ENCODE results near the gene DCC.
"Not testable (repeated sequence)": the region's sequence is repeated elsewhere in the genome, so short reads cannot be mapped to it uniquely, and the experiment has no call there.

The DCC gene

DNA sequence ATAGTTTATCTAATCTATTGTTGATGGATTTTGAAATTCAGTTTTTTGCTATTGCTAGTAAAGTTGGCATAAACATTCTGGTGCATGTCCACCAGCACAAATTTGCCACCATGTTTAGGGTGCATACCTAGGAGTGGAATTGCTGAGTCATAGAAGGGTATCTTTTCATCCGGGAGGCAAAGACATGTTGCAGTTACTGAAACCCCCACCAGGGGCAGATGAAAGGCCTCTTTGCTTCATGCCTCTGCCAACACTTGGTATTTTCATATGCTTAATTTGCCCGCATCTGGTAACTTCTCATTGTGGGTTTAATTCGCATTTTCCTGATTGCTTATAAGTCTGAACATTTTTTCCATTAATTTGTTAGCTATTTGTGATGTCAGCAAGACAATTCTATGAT, 8.2 kb downstream of the DCC start:
- Histone ChIP-seq H3K79me2 (ENCODE audit: control insufficient read depth, insufficient read depth, low read length, unreplicated experiment) (no peaks in the 10 kb centered on the region), H2AFZ (ENCODE audit: low read length, unreplicated experiment) (no peak overlapping the region), H3K4me3 (ENCODE audit: low read depth, low read length) (no peak overlapping the region), H3K27ac (ENCODE audit: low read depth, low read length) (no peak overlapping the region), H3K27me3 (ENCODE audit: insufficient read depth, low read length) (no peaks in the 10 kb centered on the region), H3K36me3 (ENCODE audit: insufficient read depth, low read length) (no peaks in the 10 kb centered on the region), H3K4me1 (ENCODE audit: control insufficient read depth, insufficient read depth, low read length, unreplicated experiment) (no peaks in the 10 kb centered on the region)

DNA sequence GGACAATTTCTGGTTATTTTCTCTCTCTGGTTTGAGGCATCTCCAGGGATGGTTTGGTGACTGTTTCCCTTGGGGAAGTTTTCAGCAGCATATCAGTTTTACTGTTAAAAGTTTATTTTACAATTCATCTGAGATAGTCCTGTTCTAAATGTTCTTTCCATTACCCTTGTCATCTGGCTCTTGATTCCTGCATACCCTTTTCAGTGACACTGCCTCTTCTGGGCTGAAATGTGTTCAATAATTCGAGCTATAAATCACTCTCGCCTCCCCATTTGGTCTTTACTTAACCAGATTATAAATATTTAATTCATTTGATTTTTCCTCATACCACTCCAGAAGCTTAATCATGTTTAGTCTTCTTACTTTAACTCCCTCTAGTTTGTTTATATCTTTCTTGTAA, 9.5 kb downstream of the DCC start:
- Histone ChIP-seq H3K36me3 (ENCODE audit: insufficient read depth, low read length) (no peaks in the 10 kb centered on the region), H3K4me1 (ENCODE audit: control insufficient read depth, insufficient read depth, low read length, unreplicated experiment) (no peaks in the 10 kb centered on the region), H2AFZ (ENCODE audit: low read length, unreplicated experiment) (no peak overlapping the region), H3K4me3 (ENCODE audit: low read depth, low read length) (no peak overlapping the region), H3K27ac (ENCODE audit: low read depth, low read length) (no peak overlapping the region), H3K27me3 (ENCODE audit: insufficient read depth, low read length) (no peaks in the 10 kb centered on the region), H3K79me2 (ENCODE audit: control insufficient read depth, insufficient read depth, low read length, unreplicated experiment) (no peaks in the 10 kb centered on the region)

- Histone ChIP-seq H3K27me3 (ENCODE audit: insufficient read depth, low read length) (no peaks in the 10 kb centered on the region), H3K79me2 (ENCODE audit: control insufficient read depth, insufficient read depth, low read length, unreplicated experiment) (no peaks in the 10 kb centered on the region), H3K27ac (ENCODE audit: low read depth, low read length) (no peak overlapping the region), H3K36me3 (ENCODE audit: insufficient read depth, low read length) (no peaks in the 10 kb centered on the region), H2AFZ (ENCODE audit: low read length, unreplicated experiment) (no peak overlapping the region), H3K4me3 (ENCODE audit: low read depth, low read length) (no peak overlapping the region), H3K4me1 (ENCODE audit: control insufficient read depth, insufficient read depth, low read length, unreplicated experiment) (no peaks in the 10 kb centered on the region)
Observed at GRCh38 chr18:52352920-52353319, 12.9 kb downstream of the DCC start.

GRCh38 chr18:52353589-52353988, 13.6 kb downstream of the DCC start:
- H3K36me3 ChIP-seq (ENCODE audit: insufficient read depth, low read length) = no peaks in the 10 kb centered on the region
- H2AFZ ChIP-seq (ENCODE audit: low read length, unreplicated experiment) = no peak overlapping the region
- no peak overlapping the region for H3K27ac ChIP-seq (ENCODE audit: low read depth, low read length)
- no peaks in the 10 kb centered on the region for H3K79me2 ChIP-seq (ENCODE audit: control insufficient read depth, insufficient read depth, low read length, unreplicated experiment)
- H3K4me3 ChIP-seq (ENCODE audit: low read depth, low read length) = no peak overlapping the region
- no peaks in the 10 kb centered on the region for H3K27me3 ChIP-seq (ENCODE audit: insufficient read depth, low read length)
- H3K4me1 ChIP-seq (ENCODE audit: control insufficient read depth, insufficient read depth, low read length, unreplicated experiment) = no peaks in the 10 kb centered on the region

DNA sequence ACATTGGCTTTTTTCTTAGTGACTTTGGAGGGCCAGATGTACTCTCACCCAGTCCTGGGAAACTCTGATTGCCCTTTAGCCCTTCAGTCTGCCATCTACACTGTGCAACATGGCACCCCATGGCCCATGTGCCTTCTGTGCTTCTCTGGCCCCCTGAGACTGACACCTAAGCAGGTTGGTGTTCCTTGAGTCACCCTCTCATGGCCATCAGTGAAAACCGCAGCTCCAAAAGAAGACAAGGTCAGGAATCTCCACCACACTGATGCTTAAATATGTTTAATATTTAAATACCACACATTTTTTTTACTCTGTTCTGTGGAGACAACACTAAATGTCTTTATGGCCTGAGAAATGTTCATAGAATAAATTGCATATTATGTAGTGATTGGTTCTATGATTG, 23.9 kb downstream of the DCC start:
- Histone ChIP-seq H3K27ac (ENCODE audit: low read depth, low read length) (no peak overlapping the region), H3K36me3 (ENCODE audit: insufficient read depth, low read length) (no peaks in the 10 kb centered on the region), H3K79me2 (ENCODE audit: control insufficient read depth, insufficient read depth, low read length, unreplicated experiment) (no peaks in the 10 kb centered on the region), H3K4me3 (ENCODE audit: low read depth, low read length) (no peak overlapping the region), H3K27me3 (ENCODE audit: insufficient read depth, low read length) (no peaks in the 10 kb centered on the region), H2AFZ (ENCODE audit: low read length, unreplicated experiment) (no peak overlapping the region), H3K4me1 (ENCODE audit: control insufficient read depth, insufficient read depth, low read length, unreplicated experiment) (no peaks in the 10 kb centered on the region)

DNA sequence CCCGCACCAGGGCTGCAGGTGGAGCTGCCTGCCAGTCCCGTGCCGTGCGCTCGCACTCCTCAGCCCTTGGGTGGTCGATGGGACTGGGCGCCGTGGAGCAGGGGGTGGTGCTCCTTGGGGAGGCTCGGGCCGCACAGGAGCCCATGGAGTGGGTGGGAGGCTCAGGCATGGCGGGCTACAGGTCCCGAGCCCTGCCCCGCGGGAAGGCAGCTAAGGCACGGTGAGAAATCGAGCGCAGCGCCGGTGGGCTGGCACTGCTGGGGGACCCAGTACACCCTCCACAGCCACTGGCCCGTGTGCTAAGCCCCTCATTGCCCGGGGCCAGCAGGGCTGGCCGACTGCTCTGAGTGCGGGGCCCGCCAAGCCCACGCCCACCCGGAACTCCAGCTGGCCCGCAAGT, 26.9 kb downstream of the DCC start:
- H3K4me1 ChIP-seq (ENCODE audit: control insufficient read depth, insufficient read depth, low read length, unreplicated experiment); H3K27ac ChIP-seq (ENCODE audit: low read depth, low read length); H3K79me2 ChIP-seq (ENCODE audit: control insufficient read depth, insufficient read depth, low read length, unreplicated experiment): not testable (repeated sequence)

GRCh38 chr18:52367953-52368742, 28.2 kb downstream of the DCC start:
- Histone ChIP-seq H3K79me2 (ENCODE audit: control insufficient read depth, insufficient read depth, low read length, unreplicated experiment) (no peaks in the 10 kb centered on the region), H3K36me3 (ENCODE audit: insufficient read depth, low read length) (no peaks in the 10 kb centered on the region), H3K27ac (ENCODE audit: low read depth, low read length) (no peak overlapping the region), H3K4me1 (ENCODE audit: control insufficient read depth, insufficient read depth, low read length, unreplicated experiment) (no peaks in the 10 kb centered on the region), H3K27me3 (ENCODE audit: insufficient read depth, low read length) (no peaks in the 10 kb centered on the region), H3K4me3 (ENCODE audit: low read depth, low read length) (no peak overlapping the region), H2AFZ (ENCODE audit: low read length, unreplicated experiment) (no peak overlapping the region)

More for the DNA sequence above, 26.9 kb downstream of the DCC start:
- not testable (repeated sequence) for H3K27me3 ChIP-seq (ENCODE audit: insufficient read depth, low read length); H2AFZ ChIP-seq (ENCODE audit: low read length, unreplicated experiment); H3K36me3 ChIP-seq (ENCODE audit: insufficient read depth, low read length); H3K4me3 ChIP-seq (ENCODE audit: low read depth, low read length)

DNA sequence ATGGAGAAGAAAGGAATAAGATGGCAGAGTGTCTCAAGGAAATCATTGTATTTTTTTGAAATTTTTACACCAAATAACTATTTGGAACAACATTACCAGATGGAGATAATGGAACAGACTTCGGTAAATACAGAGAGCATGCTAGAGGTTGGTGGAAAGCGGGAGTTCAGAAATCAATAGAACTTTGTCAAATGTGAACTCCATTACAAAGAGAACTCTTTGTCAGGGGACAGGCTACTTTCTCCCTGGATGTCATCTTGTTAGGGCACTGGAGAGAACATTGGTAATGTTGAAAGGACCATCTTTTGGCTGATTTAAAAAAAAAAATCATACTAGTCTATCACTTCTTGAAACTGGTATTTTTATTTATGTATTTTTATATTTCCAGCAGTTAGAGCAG, 30.8 kb downstream of the DCC start:
- Histone ChIP-seq H2AFZ (ENCODE audit: low read length, unreplicated experiment) (no peak overlapping the region), H3K79me2 (ENCODE audit: control insufficient read depth, insufficient read depth, low read length, unreplicated experiment) (no peaks in the 10 kb centered on the region), H3K36me3 (ENCODE audit: insufficient read depth, low read length) (no peaks in the 10 kb centered on the region), H3K27ac (ENCODE audit: low read depth, low read length) (no peak overlapping the region), H3K4me1 (ENCODE audit: control insufficient read depth, insufficient read depth, low read length, unreplicated experiment) (no peaks in the 10 kb centered on the region), H3K27me3 (ENCODE audit: insufficient read depth, low read length) (no peaks in the 10 kb centered on the region), H3K4me3 (ENCODE audit: low read depth, low read length) (no peak overlapping the region)

DNA sequence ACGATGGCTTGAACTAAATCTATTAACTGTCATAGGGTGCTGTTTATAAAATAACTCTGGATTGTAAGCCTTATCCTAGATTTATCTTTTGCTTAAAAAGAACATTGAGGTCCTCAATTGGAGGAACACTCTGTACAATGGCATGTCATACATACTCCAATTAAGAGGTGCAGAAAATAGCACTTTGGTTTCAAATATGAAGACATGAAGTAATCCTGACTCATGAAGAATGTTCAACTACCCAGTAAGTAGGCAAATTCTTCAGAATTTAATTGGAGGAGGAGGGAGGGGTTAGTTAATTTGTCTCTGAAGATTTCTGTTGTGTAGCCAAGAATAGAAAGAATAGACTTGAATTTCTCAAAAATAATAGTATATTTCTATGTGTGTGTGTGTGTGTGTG, 36.1 kb downstream of the DCC start:
- no peaks in the 10 kb centered on the region for H3K79me2 ChIP-seq (ENCODE audit: control insufficient read depth, insufficient read depth, low read length, unreplicated experiment)
- H3K36me3 ChIP-seq (ENCODE audit: insufficient read depth, low read length) = no peaks in the 10 kb centered on the region
- no peaks in the 10 kb centered on the region for H3K27me3 ChIP-seq (ENCODE audit: insufficient read depth, low read length)
- H3K4me3 ChIP-seq (ENCODE audit: low read depth, low read length) = no peak overlapping the region
- no peaks in the 10 kb centered on the region for H3K4me1 ChIP-seq (ENCODE audit: control insufficient read depth, insufficient read depth, low read length, unreplicated experiment)
- no peak overlapping the region for H2AFZ ChIP-seq (ENCODE audit: low read length, unreplicated experiment)
- no peak overlapping the region for H3K27ac ChIP-seq (ENCODE audit: low read depth, low read length)

DNA sequence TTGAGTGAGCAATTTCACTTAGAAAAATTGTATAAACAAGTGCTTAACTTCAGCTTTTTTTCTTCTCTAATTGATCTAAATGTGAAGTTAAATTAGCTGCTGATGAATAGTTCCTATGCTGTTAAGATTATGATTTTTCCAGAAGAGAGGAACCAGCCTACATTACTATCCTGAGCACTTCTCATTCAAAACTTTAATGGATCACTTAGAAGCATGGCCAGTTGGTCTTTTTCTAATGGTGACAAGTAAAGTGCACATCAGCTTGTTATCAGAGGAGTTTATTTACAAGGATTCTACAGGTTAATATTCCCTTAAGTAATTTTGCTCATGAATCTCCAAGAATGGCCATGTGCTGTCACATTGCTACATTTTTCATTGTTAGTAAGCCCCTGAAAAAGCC, 37.1 kb downstream of the DCC start:
- Histone ChIP-seq H3K27ac (ENCODE audit: low read depth, low read length) (no peak overlapping the region), H3K4me1 (ENCODE audit: control insufficient read depth, insufficient read depth, low read length, unreplicated experiment) (no peaks in the 10 kb centered on the region), H2AFZ (ENCODE audit: low read length, unreplicated experiment) (no peak overlapping the region), H3K36me3 (ENCODE audit: insufficient read depth, low read length) (no peaks in the 10 kb centered on the region), H3K79me2 (ENCODE audit: control insufficient read depth, insufficient read depth, low read length, unreplicated experiment) (no peaks in the 10 kb centered on the region), H3K4me3 (ENCODE audit: low read depth, low read length) (no peak overlapping the region), H3K27me3 (ENCODE audit: insufficient read depth, low read length) (no peaks in the 10 kb centered on the region)

DNA sequence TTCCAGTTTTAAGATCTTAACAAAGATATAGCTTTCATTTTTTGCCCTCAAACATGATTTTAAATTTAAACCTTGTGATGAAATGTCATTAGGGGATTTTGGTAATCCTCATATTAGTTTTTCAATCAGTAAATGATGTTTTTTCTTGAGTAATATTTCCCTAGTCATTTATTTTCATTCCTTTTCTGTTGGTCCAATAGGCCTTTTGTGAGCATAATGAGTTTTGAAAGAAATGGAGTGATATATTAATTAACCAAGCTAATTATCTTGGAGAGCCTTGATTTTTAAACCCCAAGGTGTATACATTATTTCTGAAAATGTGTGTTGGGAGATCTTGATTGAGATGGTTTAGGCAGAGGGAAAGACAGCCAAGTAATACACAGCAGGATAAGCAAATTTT, 46.3 kb downstream of the DCC start:
- Histone ChIP-seq H3K36me3 (ENCODE audit: insufficient read depth, low read length) (no peaks in the 10 kb centered on the region), H3K4me3 (ENCODE audit: low read depth, low read length) (no peak overlapping the region), H2AFZ (ENCODE audit: low read length, unreplicated experiment) (no peak overlapping the region), H3K27me3 (ENCODE audit: insufficient read depth, low read length) (no peaks in the 10 kb centered on the region), H3K27ac (ENCODE audit: low read depth, low read length) (no peak overlapping the region), H3K4me1 (ENCODE audit: control insufficient read depth, insufficient read depth, low read length, unreplicated experiment) (no peaks in the 10 kb centered on the region), H3K79me2 (ENCODE audit: control insufficient read depth, insufficient read depth, low read length, unreplicated experiment) (no peaks in the 10 kb centered on the region)

All from ACC112 (cell line).